GM10266 (cell line): Measurements from ENCODE around the gene PORCN.

Source experiments
- DNase-seq: peaks from one replicate; pipeline ENCODE4 v3.0.0; 2012; ENCODE audit errors: extremely low spot score
- CTCF ChIP-seq: IDR thresholded peaks from 2 replicates; pipeline ENCODE4 v1.5.1; 2012; ENCODE audit warnings: mild to moderate bottlenecking, low read depth; ENCODE audit not compliant: control insufficient read depth, insufficient read depth; ENCODE audit errors: missing control alignments

Gene PORCN

GRCh38 chrX:48472225-48472624 is 36.6 kb upstream of the PORCN start:
- no peak for TF ChIP-seq CTCF

GRCh38 chrX:48472851-48473703 is 35.7 kb upstream of the PORCN start:
- TF ChIP-seq CTCF, result no peak
- DNase-seq, result no peak

More at GRCh38 chrX:48472225-48472624, 36.6 kb upstream of the PORCN start:
- DNase-seq, result no peak

- DNase-seq, result no peak
- no peak for TF ChIP-seq CTCF
Observed at GRCh38 chrX:48473704-48473990, 35.1 kb upstream of the PORCN start.

GRCh38 chrX:48474127-48474526 is 34.7 kb upstream of the PORCN start:
- peak; percentile 42 for TF ChIP-seq CTCF
- DNase-seq, result no peak

- no peak for DNase-seq
Observed at GRCh38 chrX:48474581-48474980, 34.2 kb upstream of the PORCN start.

GRCh38 chrX:48475296-48475695 is 33.5 kb upstream of the PORCN start:
- no peak for DNase-seq
- TF ChIP-seq CTCF, result no peak

More at GRCh38 chrX:48474581-48474980, 34.2 kb upstream of the PORCN start:
- TF ChIP-seq CTCF, result no peak

GRCh38 chrX:48475774-48476577 is 32.8 kb upstream of the PORCN start, which contains the start of gene FTSJ1:
Gene FTSJ1, plus strand, starts transcription at chrX:48476199. Its CDS starts 1,849 bp downstream, at chrX:48478048.
- DNase-seq, result peak; percentile 68
- TF ChIP-seq CTCF, result no peak
